Mononuclear cell (primary cell): ENCODE measurements around the gene STX8. TPM values are rescaled to one million over a fixed set of nuclear protein-coding genes. Genes with fewer than 3 reads are reported as not detected.

Experiments used
- H3K27me3 ChIP-seq: 2 replicates; pipeline ENCODE4 v1.6.0; 2011; ENCODE audit warnings: low read length, control low read depth; ENCODE audit not compliant: insufficient read depth
- H3K4me1 ChIP-seq: 2 replicates; pipeline ENCODE4 v1.5.1; 2011; ENCODE audit warnings: mild to moderate bottlenecking, low read length, control low read depth; ENCODE audit not compliant: insufficient read depth
- H3K4me3 ChIP-seq: 2 replicates; pipeline ENCODE4 v1.5.1; 2011; ENCODE audit warnings: mild to moderate bottlenecking, low read length, moderate library complexity
- H3K9me3 ChIP-seq: 2 replicates; pipeline ENCODE4 v1.5.1; 2011; ENCODE audit warnings: low read depth, mild to moderate bottlenecking, control low read depth, low read length
- total RNA-seq: library from RNA; depleted of rRNA; stranded (reverse); fragments of >200 nt; gene quantifications from one replicate; pipeline ENCODE4 v1.2.3, GENCODE V29; 2012

The STX8 gene
- total RNA-seq, 1 donor, result 67.8 TPM

DNA sequence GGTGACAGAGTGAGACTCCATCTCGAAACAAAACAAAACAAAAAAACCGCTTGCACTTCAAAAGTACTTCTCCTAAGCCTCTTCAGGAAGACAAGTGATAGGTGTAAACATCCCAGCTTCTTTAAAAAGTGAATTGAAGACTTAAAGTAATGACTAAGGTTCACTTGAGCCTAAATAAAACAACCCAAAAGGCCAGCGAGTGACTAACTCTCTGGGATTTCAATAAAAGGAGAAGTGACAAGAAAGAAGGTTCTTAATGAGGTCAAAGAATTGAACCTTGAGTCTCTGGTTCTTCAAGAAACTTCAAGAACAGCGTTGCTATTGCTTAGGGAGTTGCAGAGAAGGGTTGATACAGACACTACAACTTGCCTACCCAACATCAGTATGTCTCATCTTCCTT, 42.2 kb downstream of the STX8 start:
- Histone ChIP-seq H3K9me3 (no peaks in the 10 kb centered on the region), H3K4me1 (no peaks in the 10 kb centered on the region), H3K4me3 (no peak overlapping the region), H3K27me3 (no peaks in the 10 kb centered on the region)

DNA sequence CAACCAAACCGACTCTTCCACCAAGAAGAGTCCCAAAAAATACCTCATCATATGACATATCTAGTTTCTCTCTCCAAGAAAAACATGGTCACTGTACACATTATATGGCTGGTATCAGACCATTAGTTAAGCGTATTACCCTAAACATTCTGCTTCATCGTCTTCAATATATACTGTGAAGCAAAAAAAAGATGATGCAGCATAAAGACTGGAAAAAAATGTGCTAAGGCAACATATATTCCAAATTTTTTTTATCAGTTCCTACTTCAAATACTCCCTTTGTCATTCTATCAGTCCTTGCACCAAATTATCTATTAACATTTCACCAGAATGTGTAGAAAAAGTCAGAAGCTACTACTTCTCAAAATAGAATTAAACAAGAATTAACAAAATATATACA, 42.9 kb downstream of the STX8 start:
- Histone ChIP-seq H3K4me1 (no peaks in the 10 kb centered on the region), H3K4me3 (no peak overlapping the region), H3K9me3 (no peaks in the 10 kb centered on the region), H3K27me3 (no peaks in the 10 kb centered on the region)

DNA sequence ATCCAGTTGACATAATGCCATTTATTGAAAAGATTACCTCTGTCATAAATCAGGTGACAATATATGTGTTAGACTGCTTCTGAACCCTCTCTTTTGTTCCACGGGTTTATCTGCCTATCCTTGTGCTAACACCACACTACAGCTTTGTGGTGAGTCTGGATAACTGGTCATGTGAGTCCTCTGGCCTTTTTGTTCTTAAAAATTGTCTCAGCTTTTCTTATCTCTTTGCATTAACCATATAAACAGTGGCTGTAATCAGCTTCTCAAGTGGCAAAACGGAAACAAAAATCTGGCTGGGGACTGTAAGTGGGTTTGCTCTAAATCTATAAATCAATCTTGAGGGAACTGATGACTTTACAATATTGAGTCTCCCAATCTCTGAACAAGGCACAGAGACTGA, 44.6 kb downstream of the STX8 start:
- H3K9me3 ChIP-seq, result no peaks in the 10 kb centered on the region
- no peak overlapping the region for H3K4me3 ChIP-seq
- H3K27me3 ChIP-seq, result no peaks in the 10 kb centered on the region
- no peaks in the 10 kb centered on the region for H3K4me1 ChIP-seq

DNA sequence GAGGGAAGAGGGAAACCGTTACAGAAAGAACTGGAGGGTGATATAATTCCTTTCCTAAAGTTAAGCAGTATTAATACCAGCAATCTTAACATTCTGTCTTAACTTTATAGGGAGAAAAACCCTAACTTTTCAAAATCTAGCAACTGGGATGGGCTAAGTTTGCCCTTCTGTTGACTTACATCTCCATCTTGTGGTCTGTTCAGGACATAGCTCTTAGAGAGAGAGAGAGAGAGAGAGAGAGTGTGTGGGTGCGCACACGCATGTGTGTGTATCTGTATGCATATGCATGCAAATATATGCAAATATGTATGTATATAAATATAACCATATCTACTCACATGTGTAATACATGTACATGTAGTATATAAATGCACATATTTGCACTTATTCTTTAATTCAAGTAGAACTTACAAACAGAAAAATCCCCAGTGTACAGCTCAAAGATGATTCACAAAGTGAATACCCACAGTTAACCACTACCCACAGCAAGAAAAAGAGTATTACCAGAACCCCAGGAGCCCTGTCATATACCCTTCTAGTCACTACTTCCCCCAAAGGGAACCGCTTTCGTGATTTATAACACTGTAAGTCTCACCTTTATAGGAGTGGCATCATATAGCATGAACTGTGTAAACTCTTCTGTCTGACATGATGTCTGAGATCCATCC, 46.5 kb downstream of the STX8 start:
- Histone ChIP-seq H3K9me3 (no peaks in the 10 kb centered on the region), H3K4me1 (no peaks in the 10 kb centered on the region), H3K4me3 (no peak overlapping the region), H3K27me3 (no peaks in the 10 kb centered on the region)

DNA sequence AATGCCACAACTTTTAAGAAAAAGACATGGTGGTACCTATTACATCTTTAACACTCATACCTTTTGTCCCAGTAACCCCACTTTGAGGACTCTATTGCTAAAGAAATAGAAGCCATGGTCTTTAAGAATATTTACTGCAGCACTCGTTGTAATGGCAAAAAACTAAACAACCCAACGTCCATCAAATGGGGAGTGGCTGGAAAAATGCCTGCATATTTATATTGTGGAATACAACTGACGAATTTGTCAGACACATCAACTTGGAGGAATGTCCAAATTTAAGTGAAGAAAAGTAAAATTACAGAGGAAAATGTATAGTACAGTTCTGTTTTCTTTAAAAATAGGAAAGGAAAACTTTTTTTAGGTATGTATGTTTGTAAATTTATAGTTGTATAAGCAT, 47.8 kb downstream of the STX8 start:
- Histone ChIP-seq H3K4me3 (no peak overlapping the region), H3K27me3 (no peaks in the 10 kb centered on the region), H3K9me3 (no peaks in the 10 kb centered on the region), H3K4me1 (no peaks in the 10 kb centered on the region)

DNA sequence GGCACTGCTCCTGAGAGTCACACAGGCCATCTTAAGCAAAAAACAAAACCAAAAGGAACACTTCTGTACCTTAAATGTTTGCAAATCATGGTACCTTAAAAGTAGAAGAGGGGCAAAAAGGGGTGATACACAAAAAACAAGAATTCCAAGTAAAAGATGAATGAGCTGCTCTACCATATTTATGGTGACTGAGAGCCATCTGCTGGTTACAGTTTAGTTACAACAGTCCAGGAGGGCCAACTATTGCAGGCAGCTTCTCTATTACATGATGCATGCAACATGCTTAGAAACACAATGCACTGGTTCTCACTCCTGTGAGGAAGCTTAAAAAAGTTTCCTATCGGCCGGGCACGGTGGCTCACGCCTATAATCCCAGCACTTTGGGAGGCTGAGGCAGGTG, 53.5 kb downstream of the STX8 start:
- H3K9me3 ChIP-seq, result no peaks in the 10 kb centered on the region
- no peak overlapping the region for H3K4me3 ChIP-seq
- H3K27me3 ChIP-seq, result no peaks in the 10 kb centered on the region
- H3K4me1 ChIP-seq, result no peaks in the 10 kb centered on the region

DNA sequence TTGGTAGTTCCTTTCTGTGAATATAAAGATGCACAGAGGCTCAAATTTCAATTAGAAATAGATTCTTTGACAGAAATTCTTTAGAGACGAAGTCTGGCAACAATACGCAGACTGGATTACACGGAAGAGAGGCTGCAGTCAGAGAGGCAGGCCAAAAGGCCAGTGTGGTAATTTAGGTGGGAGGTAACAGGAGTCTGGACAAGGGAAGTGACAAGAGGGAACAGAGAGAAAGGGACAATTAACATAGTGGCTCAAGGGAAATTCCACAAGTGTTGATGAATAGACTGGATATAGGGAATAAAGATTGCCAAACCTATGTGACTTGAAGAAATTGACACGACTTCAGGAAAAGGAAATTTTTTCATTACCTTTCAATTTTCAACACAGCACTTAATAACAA, 54.6 kb downstream of the STX8 start:
- H3K27me3 ChIP-seq, result no peaks in the 10 kb centered on the region
- H3K4me1 ChIP-seq, result no peaks in the 10 kb centered on the region
- H3K4me3 ChIP-seq, result no peak overlapping the region
- no peaks in the 10 kb centered on the region for H3K9me3 ChIP-seq

DNA sequence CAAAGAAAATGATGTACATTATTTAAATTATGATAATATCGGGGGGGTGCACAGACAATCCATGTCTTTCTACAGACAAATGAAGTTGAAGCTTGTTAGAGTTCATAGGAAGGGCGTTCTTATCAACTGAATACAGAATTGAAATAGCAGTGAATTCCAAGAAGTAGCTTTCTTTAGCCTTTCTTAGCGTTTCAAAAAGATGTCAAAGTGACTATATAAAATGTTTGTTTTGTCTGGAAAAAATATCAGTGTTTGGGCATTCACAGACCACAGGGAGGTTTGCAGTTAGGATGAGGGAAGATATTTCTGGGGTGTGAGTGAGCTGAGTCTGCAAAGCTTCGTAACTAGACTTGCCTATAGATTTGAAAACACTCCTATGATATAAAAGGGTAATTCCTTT, 55.0 kb downstream of the STX8 start:
- Histone ChIP-seq H3K4me1 (no peaks in the 10 kb centered on the region), H3K4me3 (no peak overlapping the region), H3K9me3 (no peaks in the 10 kb centered on the region), H3K27me3 (no peaks in the 10 kb centered on the region)

DNA sequence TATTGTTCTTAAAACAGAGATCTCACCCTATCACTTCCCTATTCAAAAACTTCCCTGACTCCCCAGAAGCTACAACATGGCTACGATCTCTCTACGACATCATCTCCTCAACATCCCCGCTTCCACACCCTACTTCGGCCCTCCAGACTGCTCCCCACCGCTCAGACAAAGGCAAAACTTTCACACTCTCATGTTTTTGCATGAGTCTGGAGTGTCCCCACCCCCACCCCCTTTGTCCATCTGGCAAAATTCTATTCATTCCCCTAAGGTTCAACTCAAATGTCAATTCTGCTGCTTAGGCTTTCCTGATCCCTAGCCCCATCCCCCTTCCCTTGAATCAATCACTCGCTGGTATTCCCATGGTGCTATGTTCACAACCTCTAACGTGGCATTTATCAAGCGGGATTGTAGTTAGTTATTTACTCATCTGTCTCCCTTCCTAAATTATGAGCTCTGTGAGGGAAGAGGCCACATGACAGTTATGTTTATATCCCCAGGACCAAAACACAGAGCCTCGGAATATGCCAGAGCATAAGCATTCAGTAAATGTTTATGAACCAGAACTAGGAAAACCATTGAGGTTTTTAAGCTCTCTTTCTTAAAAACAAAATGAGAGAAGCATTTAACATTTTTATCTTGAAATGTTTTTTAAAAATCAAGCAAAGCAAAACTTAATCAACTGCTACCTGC, 55.9 kb downstream of the STX8 start:
- no peak overlapping the region for H3K4me3 ChIP-seq
- H3K4me1 ChIP-seq, result no peaks in the 10 kb centered on the region
- H3K27me3 ChIP-seq, result no peaks in the 10 kb centered on the region
- H3K9me3 ChIP-seq, result no peaks in the 10 kb centered on the region

DNA sequence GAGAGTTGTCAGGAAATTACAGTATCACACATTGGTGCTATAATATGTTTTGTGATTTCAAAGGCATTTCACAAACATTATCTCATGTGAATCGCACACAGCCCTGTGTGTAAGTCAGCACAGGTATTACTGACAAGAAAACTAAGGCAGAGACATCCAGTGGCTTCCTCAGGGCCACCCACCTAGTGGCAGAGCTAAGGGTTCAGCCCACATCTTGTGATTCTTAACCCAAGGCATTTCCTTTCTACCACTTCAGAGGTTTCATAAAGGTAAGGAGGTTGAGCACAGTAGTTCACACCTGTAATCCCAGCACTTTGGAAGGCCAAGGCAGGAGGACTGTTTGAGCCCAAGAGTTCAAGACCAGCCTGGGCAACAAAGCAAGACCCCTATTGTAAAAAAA, 58.2 kb downstream of the STX8 start:
- no peaks in the 10 kb centered on the region for H3K4me1 ChIP-seq
- no peaks in the 10 kb centered on the region for H3K27me3 ChIP-seq

DNA sequence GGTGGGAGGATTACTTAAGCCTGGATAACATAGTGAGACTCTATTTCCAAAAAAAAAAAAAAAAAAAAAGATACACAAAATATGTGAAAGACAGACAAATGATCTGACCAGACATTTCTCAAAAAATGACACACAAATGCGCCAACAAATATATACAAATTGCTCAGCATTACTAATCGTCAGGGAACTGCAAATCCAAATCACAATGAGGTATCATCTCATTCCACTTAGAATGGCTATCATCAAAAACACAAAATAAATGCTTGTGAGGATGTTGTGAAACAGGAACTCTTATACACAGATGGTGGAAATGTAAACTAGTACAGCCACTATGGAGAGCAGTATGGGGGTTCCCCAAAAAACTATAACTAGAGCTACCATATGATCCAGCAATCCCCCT, 62.4 kb downstream of the STX8 start:
- no peaks in the 10 kb centered on the region for H3K27me3 ChIP-seq
- peaks cover 26% of the 10 kb centered on the region for H3K9me3 ChIP-seq
- H3K4me3 ChIP-seq, result no peak overlapping the region
- no peaks in the 10 kb centered on the region for H3K4me1 ChIP-seq

More for the DNA sequence above, 58.2 kb downstream of the STX8 start:
- no peak overlapping the region for H3K4me3 ChIP-seq
- H3K9me3 ChIP-seq, result no peaks in the 10 kb centered on the region

DNA sequence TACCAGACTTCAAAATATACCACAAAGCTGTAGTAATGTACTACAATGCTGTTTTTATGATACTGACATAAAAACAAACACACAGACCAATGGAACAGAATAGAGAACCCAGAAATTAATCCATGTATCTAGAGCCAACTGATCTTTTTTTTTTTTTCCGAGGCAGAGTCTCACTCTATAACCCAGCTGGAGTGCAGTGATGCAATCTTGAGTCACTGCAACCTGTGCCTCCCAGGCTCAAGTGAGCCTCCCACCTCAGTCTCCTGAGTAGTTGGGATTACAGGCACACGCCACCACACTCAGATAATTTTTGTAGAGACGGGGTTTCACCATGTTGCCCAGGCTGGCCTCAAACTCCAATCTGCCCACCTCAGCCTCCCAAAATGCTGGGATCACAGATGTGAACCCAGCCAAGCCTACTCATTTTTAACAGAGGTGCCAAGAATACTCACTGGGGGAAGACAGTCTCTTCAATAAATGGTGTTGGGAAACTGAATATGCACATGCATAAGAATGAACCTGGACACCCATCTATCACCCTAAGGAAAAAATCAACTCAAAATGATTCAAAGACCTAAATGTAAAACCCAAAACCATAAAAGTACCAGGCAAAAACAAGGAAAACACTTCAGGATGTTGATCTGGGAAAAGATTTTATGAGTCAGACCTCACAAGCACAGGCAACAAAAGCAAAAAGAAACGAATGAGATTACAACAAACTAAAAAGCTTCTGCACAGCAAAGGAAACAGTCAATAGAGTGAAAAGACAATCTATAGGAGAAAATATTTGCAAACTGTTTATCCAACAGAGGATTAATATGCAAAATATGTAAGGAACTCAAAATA, 63.1 kb downstream of the STX8 start:
- H3K4me1 ChIP-seq, result no peaks in the 10 kb centered on the region
- H3K27me3 ChIP-seq, result no peaks in the 10 kb centered on the region
- H3K4me3 ChIP-seq, result no peak overlapping the region
- peaks cover 26% of the 10 kb centered on the region for H3K9me3 ChIP-seq

DNA sequence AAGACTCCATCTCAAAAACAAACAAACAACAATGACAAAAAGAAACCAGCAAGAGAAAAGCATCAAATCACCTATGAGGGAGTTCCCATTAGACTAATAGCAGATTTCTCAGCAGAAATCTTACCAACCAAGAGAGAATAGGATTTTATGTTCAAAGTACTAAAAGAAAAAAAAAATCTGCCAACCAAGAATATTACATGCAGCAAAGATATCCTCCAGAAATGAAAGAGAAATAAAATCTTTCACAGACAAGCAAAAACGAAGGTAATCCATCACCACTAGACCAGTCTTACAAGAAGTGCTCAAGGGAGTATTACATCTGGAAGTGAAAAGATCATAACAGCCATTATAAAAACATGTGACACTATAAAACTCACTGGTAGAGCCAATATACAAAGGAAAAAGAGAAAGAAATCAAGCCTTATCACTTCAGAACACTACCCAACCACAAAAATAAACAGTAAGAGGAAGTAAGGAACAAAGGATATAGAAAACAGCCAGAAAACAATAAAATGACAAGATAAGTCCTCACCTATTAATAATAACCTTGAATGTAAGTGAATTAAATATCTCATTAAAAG, 66.3 kb downstream of the STX8 start:
- no peaks in the 10 kb centered on the region for H3K27me3 ChIP-seq
- H3K4me3 ChIP-seq, result no peak overlapping the region
- peaks cover 26% of the 10 kb centered on the region for H3K9me3 ChIP-seq
- H3K4me1 ChIP-seq, result no peaks in the 10 kb centered on the region

DNA sequence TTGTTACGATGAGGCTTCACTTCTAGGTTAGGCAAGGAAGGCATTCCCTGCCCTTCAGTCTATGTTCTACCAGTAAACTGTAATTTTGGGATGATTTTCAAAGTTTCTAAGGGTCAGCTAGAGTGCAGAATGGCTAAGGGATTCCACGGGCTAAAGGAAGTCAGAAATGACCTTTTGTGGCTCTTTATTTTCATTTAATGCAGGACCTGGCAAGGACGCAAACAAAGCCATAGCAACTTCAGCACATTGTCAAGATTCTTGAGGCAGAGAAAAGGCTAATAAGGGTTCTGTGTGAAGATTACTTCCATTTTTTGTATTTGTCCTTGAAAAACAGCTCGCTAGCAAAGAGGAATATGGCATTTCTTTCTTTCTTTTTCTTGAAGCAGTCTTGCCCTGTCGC, 76.6 kb downstream of the STX8 start:
- no peaks in the 10 kb centered on the region for H3K4me1 ChIP-seq
- no peak overlapping the region for H3K4me3 ChIP-seq
- H3K9me3 ChIP-seq, result no peaks in the 10 kb centered on the region
- no peaks in the 10 kb centered on the region for H3K27me3 ChIP-seq

DNA sequence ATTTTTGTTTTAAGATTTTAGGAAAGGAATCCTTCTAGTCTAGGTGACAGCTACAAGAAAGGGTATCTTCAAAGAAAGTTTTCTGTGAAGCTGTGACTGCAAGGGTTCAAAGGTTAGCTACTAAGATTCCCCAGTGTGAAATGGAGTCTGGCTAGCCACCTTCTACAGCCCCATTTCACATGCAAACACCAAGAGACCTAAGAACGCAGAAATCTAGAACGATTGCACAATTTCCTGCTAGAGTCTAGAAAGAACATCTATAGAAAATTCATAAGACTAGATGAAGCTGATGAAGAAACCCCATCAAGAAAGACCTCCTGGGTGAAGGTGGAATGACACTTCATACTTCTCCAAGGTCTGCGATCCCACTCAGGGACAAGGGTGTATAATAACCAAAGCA, 77.1 kb downstream of the STX8 start:
- Histone ChIP-seq H3K4me1 (no peaks in the 10 kb centered on the region), H3K4me3 (no peak overlapping the region), H3K9me3 (no peaks in the 10 kb centered on the region), H3K27me3 (no peaks in the 10 kb centered on the region)
